HCT116 (cell line): ENCODE measurements around the gene ERICH3.

Source experiments
- ATF3 ChIP-seq: IDR thresholded peaks from 2 replicates; pipeline ENCODE4 v1.6.1; 2012
- CEBPB ChIP-seq: IDR thresholded peaks from 2 replicates; pipeline ENCODE4 v1.6.1; 2012; ENCODE audit warnings: low read depth
- CTCF ChIP-seq, 3 experiments: fragments of 200-600 bp in 1 of 3; sonication (generic) in 1 of 3; IDR thresholded peaks in 2 of 3; conservative IDR thresholded peaks in 1 of 3; 2 replicates each; pipeline ENCODE4 v1.5.1; 2012 to 2017; ENCODE audit warnings: low read depth in 2 of 3, low read length in 2 of 3, antibody characterized with exemption in 1 of 3, borderline replicate concordance in 1 of 3, control low read depth in 1 of 3, mild to moderate bottlenecking in 1 of 3, mixed read lengths in 1 of 3, mixed run types in 1 of 3, moderate library complexity in 1 of 3; ENCODE audit not compliant: insufficient read depth in 1 of 3
- EZH2phosphoT487 ChIP-seq: fragments of 200-600 bp; IDR thresholded peaks from 2 replicates; pipeline ENCODE4 v1.6.1; 2018; ENCODE audit warnings: antibody characterized with exemption, borderline replicate concordance
- JUND ChIP-seq: IDR thresholded peaks from 2 replicates; pipeline ENCODE4 v1.6.1; 2012
- MAX ChIP-seq: IDR thresholded peaks from 2 replicates; pipeline ENCODE4 v1.6.1; 2012
- POLR2A ChIP-seq: IDR thresholded peaks from 2 replicates; pipeline ENCODE4 v1.7.0; 2011; ENCODE audit warnings: borderline replicate concordance; ENCODE audit not compliant: insufficient read depth, insufficient read length; ENCODE audit errors: extremely low read depth
- POLR2AphosphoS5 ChIP-seq: IDR thresholded peaks from 2 replicates; pipeline ENCODE4 v1.6.1; 2011; ENCODE audit warnings: mild to moderate bottlenecking, low read depth, low read length, moderate library complexity
- RAD21 ChIP-seq: IDR thresholded peaks from 2 replicates; pipeline ENCODE4 v1.6.1; 2012; ENCODE audit warnings: low read depth, mild to moderate bottlenecking
- SIN3A ChIP-seq: IDR thresholded peaks from 2 replicates; pipeline ENCODE4 v1.6.1; 2012; ENCODE audit warnings: low read depth
- YY1 ChIP-seq: IDR thresholded peaks from 2 replicates; pipeline ENCODE4 v1.6.1; 2011; ENCODE audit warnings: low read length, low read depth, moderate library complexity, mild to moderate bottlenecking; ENCODE audit not compliant: insufficient replicate concordance; ENCODE audit errors: extremely low read depth
- ZNF274 ChIP-seq: fragments of 200-500 bp; sonication (Bioruptor generic); IDR thresholded peaks from 2 replicates; pipeline ENCODE4 v1.6.1; 2014; ENCODE audit warnings: mild to moderate bottlenecking, low read depth, low read length, inconsistent platforms

- no peak for TF ChIP-seq POLR2A
- TF ChIP-seq CEBPB: no peak
- TF ChIP-seq ZNF274: no peak
- no peak for TF ChIP-seq CTCF (IDR thresholded peaks at IDR 0.05 in 2 of 3, conservative IDR thresholded peaks at IDR 0.05 in 1 of 3; ENCODE audit: borderline replicate concordance in 1 of 3, insufficient read depth in 1 of 3, low read depth in 2 of 3, low read length in 2 of 3)
- no peak for TF ChIP-seq JUND
- TF ChIP-seq RAD21: no peak
- TF ChIP-seq SIN3A: no peak
- TF ChIP-seq POLR2AphosphoS5: no peak
- no peak for TF ChIP-seq EZH2phosphoT487
- TF ChIP-seq YY1: no peak
- no peak for TF ChIP-seq ATF3
- TF ChIP-seq MAX: no peak
Measured at GRCh38 chr1:74623716-74624115, 49.9 kb downstream of the ERICH3 start.
